ENCODE results near the gene CFAP92.

- TF ChIP-seq ZFP30 (CRISPR knock-in tag; IDR thresholded peaks at IDR 0.05) (no peak), GLIS3 (CRISPR knock-in tag; IDR thresholded peaks at IDR 0.05) (no peak), PATZ1 (CRISPR knock-in tag; IDR thresholded peaks at IDR 0.05; ENCODE audit: borderline replicate concordance) (no peak), CSDC2 (CRISPR knock-in tag; IDR thresholded peaks at IDR 0.05) (no peak), CSRNP3 (CRISPR knock-in tag; IDR thresholded peaks at IDR 0.05) (no peak), ARNTL (CRISPR knock-in tag; IDR thresholded peaks at IDR 0.05; ENCODE audit: borderline replicate concordance, low read depth) (no peak), ESRRG (CRISPR knock-in tag; IDR thresholded peaks at IDR 0.05) (no peak), ZC3H10 (CRISPR knock-in tag; IDR thresholded peaks at IDR 0.05) (no peak), ZFP3 (CRISPR knock-in tag; IDR thresholded peaks at IDR 0.05) (no peak)
These were observed 129.5 kb downstream of the CFAP92 start for GRCh38 chr3:128864351-128864811.
